Neural progenitor cell (in vitro differentiated cells): Measurements from ENCODE around the gene PRIM2. TPM values are rescaled to one million over a fixed set of nuclear protein-coding genes. Genes with fewer than 3 reads are reported as not detected.
"Not testable (repeated sequence)": the region's sequence is repeated elsewhere in the genome, so short reads cannot be mapped to it uniquely, and the experiment has no call there.

Experiments used
- DNase-seq: peaks from one replicate; pipeline ENCODE4 v3.0.0-alpha.2; 2016; ENCODE audit warnings: low spot score
- H2AFZ ChIP-seq: fragments of 200-600 bp; sonication (generic); replicated peaks from 2 replicates; pipeline ENCODE4 v1.6.1; 2016; ENCODE audit warnings: antibody characterized with exemption
- H3F3A ChIP-seq: fragments of 200-600 bp; sonication (generic); 2 replicates; pipeline ENCODE4 v1.6.1; 2016; ENCODE audit warnings: antibody characterized with exemption, low read depth
- H3K27ac ChIP-seq: fragments of 200-600 bp; sonication (generic); 2 replicates; pipeline ENCODE4 v1.5.1; 2016; ENCODE audit warnings: mild to moderate bottlenecking
- H3K27me3 ChIP-seq: fragments of 200-600 bp; sonication (generic); 2 replicates; pipeline ENCODE4 v1.6.1; 2016; ENCODE audit warnings: mild to moderate bottlenecking, moderate library complexity
- H3K36me3 ChIP-seq: fragments of 200-600 bp; sonication (generic); 2 replicates; pipeline ENCODE4 v1.5.1; 2016
- H3K4me1 ChIP-seq: fragments of 200-600 bp; sonication (generic); 2 replicates; pipeline ENCODE4 v1.6.1; 2016; ENCODE audit warnings: mixed run types
- H3K4me2 ChIP-seq: fragments of 200-600 bp; sonication (generic); 2 replicates; pipeline ENCODE4 v1.6.1; 2016
- H3K4me3 ChIP-seq: fragments of 200-600 bp; sonication (generic); 2 replicates; pipeline ENCODE4 v1.5.1; 2016
- H3K79me2 ChIP-seq: fragments of 200-600 bp; sonication (generic); 2 replicates; pipeline ENCODE4 v1.6.1; 2016; ENCODE audit warnings: low read depth
- H3K9ac ChIP-seq: fragments of 200-600 bp; sonication (generic); 2 replicates; pipeline ENCODE4 v1.6.1; 2016
- H3K9me3 ChIP-seq: fragments of 200-600 bp; sonication (generic); 2 replicates; pipeline ENCODE4 v1.5.1; 2016; ENCODE audit warnings: low read depth
- H4K20me1 ChIP-seq: fragments of 200-600 bp; sonication (generic); 2 replicates; pipeline ENCODE4 v1.6.1; 2016; ENCODE audit warnings: low read depth
- H3K27ac Mint-ChIP-seq: 3 replicates; pipeline ENCODE4 v1.8.0; 2021; ENCODE audit warnings: mixed read lengths
- H3K27me3 Mint-ChIP-seq: 2 replicates; pipeline ENCODE4 v1.8.0; 2022; ENCODE audit warnings: low read depth, mild to moderate bottlenecking, inconsistent platforms, moderate library complexity, mixed read lengths; ENCODE audit not compliant: insufficient read depth
- H3K36me3 Mint-ChIP-seq: 3 replicates; pipeline ENCODE4 v1.8.0; 2021; ENCODE audit warnings: mixed read lengths
- H3K4me1 Mint-ChIP-seq: 3 replicates; pipeline ENCODE4 v1.8.0; 2021; ENCODE audit warnings: mixed read lengths
- H3K4me3 Mint-ChIP-seq: 3 replicates; pipeline ENCODE4 v1.8.0; 2021; ENCODE audit warnings: mild to moderate bottlenecking, moderate library complexity, mixed read lengths
- H3K9me3 Mint-ChIP-seq: 3 replicates; pipeline ENCODE4 v1.8.0; 2020; ENCODE audit warnings: mixed read lengths
- total RNA-seq: library from RNA; depleted of rRNA; stranded (reverse); fragments of >200 nt; gene quantifications from 2 replicates; pipeline ENCODE4 v1.2.3, GENCODE V29; 2015; ENCODE audit warnings: low replicate concordance

PRIM2 gene
- total RNA-seq, 1 donor from 2014 or later, result 81.0 TPM

- not testable (repeated sequence) for H3K4me1 Mint-ChIP-seq, H3K36me3 Mint-ChIP-seq, H4K20me1 ChIP-seq, H3K4me3 ChIP-seq, H3K27ac Mint-ChIP-seq, H3K4me1 ChIP-seq, H3K27ac ChIP-seq, H3K27me3 ChIP-seq, H3K9me3 ChIP-seq, H3K4me3 Mint-ChIP-seq, H3K36me3 ChIP-seq, H3K27me3 Mint-ChIP-seq, H3K9ac ChIP-seq, DNase-seq, H3K4me2 ChIP-seq, H3F3A ChIP-seq, H3K9me3 Mint-ChIP-seq, H2AFZ ChIP-seq
- peaks cover 46% of the 10 kb centered on the region for H3K79me2 ChIP-seq
Measured at GRCh38 chr6:57374764-57375163, 57.3 kb downstream of the PRIM2 start.

GRCh38 chr6:57376083-57376482, 58.7 kb downstream of the PRIM2 start:
- not testable (repeated sequence) for H3K9ac ChIP-seq, H3K36me3 ChIP-seq, DNase-seq, H3K4me3 Mint-ChIP-seq, H3K27ac ChIP-seq, H3K27me3 Mint-ChIP-seq, H2AFZ ChIP-seq, H3K9me3 ChIP-seq, H4K20me1 ChIP-seq, H3K9me3 Mint-ChIP-seq, H3K4me3 ChIP-seq, H3K4me1 ChIP-seq, H3K27me3 ChIP-seq, H3K4me2 ChIP-seq, H3K36me3 Mint-ChIP-seq, H3F3A ChIP-seq, H3K27ac Mint-ChIP-seq, H3K4me1 Mint-ChIP-seq
- H3K79me2 ChIP-seq, result peaks cover 46% of the 10 kb centered on the region

GRCh38 chr6:57389038-57389592, 71.7 kb downstream of the PRIM2 start:
- H3K79me2 ChIP-seq, result peaks cover 22% of the 10 kb centered on the region
- H3F3A ChIP-seq, H3K4me2 ChIP-seq, H3K36me3 ChIP-seq, H3K4me1 ChIP-seq, H4K20me1 ChIP-seq, H3K4me3 ChIP-seq, H3K4me3 Mint-ChIP-seq, H3K4me1 Mint-ChIP-seq, H3K9me3 Mint-ChIP-seq, H2AFZ ChIP-seq, H3K27ac ChIP-seq, H3K27me3 Mint-ChIP-seq, H3K27ac Mint-ChIP-seq, H3K27me3 ChIP-seq, H3K9ac ChIP-seq, H3K9me3 ChIP-seq, DNase-seq: not testable (repeated sequence)
- peaks cover 11% of the 10 kb centered on the region for H3K36me3 Mint-ChIP-seq

GRCh38 chr6:57390818-57391217, 73.4 kb downstream of the PRIM2 start:
- not testable (repeated sequence) for H4K20me1 ChIP-seq, H3K27me3 Mint-ChIP-seq, H3K9ac ChIP-seq, H3K36me3 ChIP-seq, H3K27ac ChIP-seq, H3K9me3 ChIP-seq, H3K4me3 ChIP-seq, H3K27me3 ChIP-seq, H2AFZ ChIP-seq, H3K4me2 ChIP-seq, H3K4me1 Mint-ChIP-seq, DNase-seq, H3F3A ChIP-seq, H3K4me3 Mint-ChIP-seq, H3K27ac Mint-ChIP-seq, H3K4me1 ChIP-seq
- H3K79me2 ChIP-seq, result peaks cover 36% of the 10 kb centered on the region
- Mint-ChIP-seq H3K36me3 (peaks cover 15% of the 10 kb centered on the region), H3K9me3 (peaks cover 24% of the 10 kb centered on the region)

- not testable (repeated sequence) for H3K27me3 ChIP-seq, H3K4me1 Mint-ChIP-seq, H3K27ac Mint-ChIP-seq, H3K27me3 Mint-ChIP-seq, DNase-seq, H4K20me1 ChIP-seq, H2AFZ ChIP-seq, H3K36me3 ChIP-seq, H3K4me3 ChIP-seq, H3K27ac ChIP-seq, H3K9me3 ChIP-seq, H3F3A ChIP-seq, H3K4me3 Mint-ChIP-seq, H3K4me1 ChIP-seq, H3K4me2 ChIP-seq, H3K9ac ChIP-seq
- Mint-ChIP-seq H3K36me3 (peaks cover 21% of the 10 kb centered on the region), H3K9me3 (peaks cover 35% of the 10 kb centered on the region)
- H3K79me2 ChIP-seq, result peaks cover 48% of the 10 kb centered on the region
Measured at GRCh38 chr6:57392047-57392446, 74.6 kb downstream of the PRIM2 start.

GRCh38 chr6:57419341-57419740, 101.9 kb downstream of the PRIM2 start:
- H3K4me1 Mint-ChIP-seq, result peaks cover 10% of the 10 kb centered on the region
- Histone ChIP-seq H3K4me1 (peaks cover 28% of the 10 kb centered on the region), H3F3A (peaks cover 16% of the 10 kb centered on the region), H4K20me1 (peaks cover 29% of the 10 kb centered on the region), H3K79me2 (peaks cover 19% of the 10 kb centered on the region)
- H3K4me2 ChIP-seq, H2AFZ ChIP-seq, H3K27ac ChIP-seq, H3K36me3 Mint-ChIP-seq, H3K36me3 ChIP-seq, H3K27ac Mint-ChIP-seq, H3K27me3 Mint-ChIP-seq, H3K9me3 Mint-ChIP-seq, H3K4me3 Mint-ChIP-seq, DNase-seq, H3K9ac ChIP-seq, H3K4me3 ChIP-seq, H3K9me3 ChIP-seq, H3K27me3 ChIP-seq: not testable (repeated sequence)
